H1 (cell line): ENCODE results near the gene CTRL. TPM values are rescaled to one million over a fixed set of nuclear protein-coding genes. Genes with fewer than 3 reads are reported as not detected.
A peak's percentile ranks its signal among the peaks of the same experiment; 100 is the strongest.

Experiments used
- CTCF ChIA-PET: fragments of 300-600 bp; sonication (Branson Sonifier 250); formaldehyde crosslinking; loops from one replicate; lab custom pipeline; 2021; ENCODE audit not compliant: partially characterized antibody; lab: Charles Lee
- POLR2A ChIA-PET: fragments of 300-600 bp; sonication (Branson Sonifier 250); formaldehyde crosslinking; loops from one replicate; lab custom pipeline; 2021; ENCODE audit warnings: inconsistent platforms; ENCODE audit not compliant: partially characterized antibody; lab: Charles Lee
- DNase-seq, 2 experiments: peaks; one replicate each; pipeline versions ENCODE4 v3.0.0 to v3.0.0-alpha.2; 2010 to 2022; ENCODE audit warnings: low spot score in 2 of 2, low read depth in 1 of 2, mixed read lengths in 1 of 2
- FAIRE-seq: peaks from 2 replicates; lab custom pipeline; 2011; peaks lifted over from hg19 to GRCh38; lab: Jason Lieb, UNC
- H2AFZ ChIP-seq: 2 replicates; pipeline ENCODE4 v1.8.1; 2012; ENCODE audit warnings: low read length, inconsistent platforms
- H2AK5ac ChIP-seq: 2 replicates; pipeline ENCODE4 v1.6.1; 2013; ENCODE audit warnings: low read depth, low read length
- H2BK120ac ChIP-seq: replicated peaks from 2 replicates; pipeline ENCODE3; 2013; ENCODE audit warnings: low read depth, low read length, inconsistent platforms
- H2BK12ac ChIP-seq: 2 replicates; pipeline ENCODE4 v1.6.1; 2013; ENCODE audit warnings: low read depth, low read length
- H2BK15ac ChIP-seq: 2 replicates; pipeline ENCODE4 v1.6.1; 2013; ENCODE audit warnings: low read length
- H2BK20ac ChIP-seq: 2 replicates; pipeline ENCODE4 v1.6.1; 2013; ENCODE audit warnings: low read length
- H2BK5ac ChIP-seq: 2 replicates; pipeline ENCODE4 v1.6.1; 2013; ENCODE audit warnings: low read depth, low read length
- H3K14ac ChIP-seq: 2 replicates; pipeline ENCODE4 v1.6.1; 2013; ENCODE audit warnings: inconsistent platforms; ENCODE audit not compliant: insufficient read length
- H3K18ac ChIP-seq: 2 replicates; pipeline ENCODE4 v1.6.1; 2013; ENCODE audit warnings: low read length; ENCODE audit errors: extremely low read depth
- H3K23ac ChIP-seq: 2 replicates; pipeline ENCODE4 v1.6.1; 2013; ENCODE audit warnings: inconsistent platforms; ENCODE audit not compliant: insufficient read length
- H3K23me2 ChIP-seq: 2 replicates; pipeline ENCODE4 v1.6.1; 2013; ENCODE audit warnings: low read depth, low read length
- H3K27ac ChIP-seq: 2 replicates; pipeline ENCODE4 v1.6.1; 2011; ENCODE audit warnings: low read depth, low read length, inconsistent platforms
- H3K27me3 ChIP-seq, 4 experiments: replicated peaks in 1 of 4; 1 replicate in 1 of 4; 2 replicates in 3 of 4; pipeline versions ENCODE4 v1.6.1 to v1.8.1; 2011 to 2013; ENCODE audit warnings: low read length in 3 of 4, mild to moderate bottlenecking in 3 of 4, inconsistent platforms in 2 of 4, mixed read lengths in 2 of 4, moderate library complexity in 1 of 4; ENCODE audit not compliant: control insufficient read depth in 3 of 4, insufficient read depth in 3 of 4; ENCODE audit errors: extremely low read depth in 1 of 4
- H3K36me3 ChIP-seq, 4 experiments: 2 replicates each; pipeline versions ENCODE4 v1.6.1 to v1.8.1; 2011 to 2013; ENCODE audit warnings: mild to moderate bottlenecking in 4 of 4, low read length in 3 of 4, moderate library complexity in 2 of 4, control low read depth in 1 of 4, inconsistent platforms in 1 of 4; ENCODE audit not compliant: insufficient read depth in 4 of 4, control insufficient read depth in 2 of 4
- H3K4ac ChIP-seq: replicated peaks from 2 replicates; pipeline ENCODE3; 2013; ENCODE audit warnings: low read length, low read depth, mixed read lengths, inconsistent platforms; ENCODE audit not compliant: insufficient read length
- H3K4me1 ChIP-seq, 4 experiments: replicated peaks in 1 of 4; 1 replicate in 1 of 4; 2 replicates in 3 of 4; pipeline versions ENCODE4 v1.6.1 to v1.8.1; 2011 to 2013; ENCODE audit warnings: low read length in 3 of 4, inconsistent platforms in 2 of 4, mixed read lengths in 1 of 4; ENCODE audit not compliant: insufficient read depth in 4 of 4, control insufficient read depth in 3 of 4
- H3K4me2 ChIP-seq, 2 experiments: 2 replicates each; pipeline versions ENCODE4 v1.6.1 to v1.8.1; 2011 to 2013; ENCODE audit warnings: low read depth in 2 of 2, low read length in 2 of 2, control low read depth in 1 of 2, inconsistent platforms in 1 of 2, mild to moderate bottlenecking in 1 of 2; ENCODE audit not compliant: insufficient read depth in 1 of 2
- H3K4me3 ChIP-seq, 4 experiments: fragments of 200-600, 300-600 bp in 1 of 4; sonication (generic), shearing (Covaris generic), sonication (Bioruptor Twin) in 1 of 4; 2 replicates each; pipeline versions ENCODE4 v1.5.1 to v1.8.1; 2011 to 2016; ENCODE audit warnings: low read length in 4 of 4, low read depth in 3 of 4, control low read depth in 2 of 4, inconsistent platforms in 2 of 4, mild to moderate bottlenecking in 2 of 4, mixed read lengths in 1 of 4, moderate library complexity in 1 of 4; ENCODE audit not compliant: insufficient read depth in 2 of 4; ENCODE audit errors: extremely low read depth in 1 of 4
- H3K56ac ChIP-seq: replicated peaks from 2 replicates; pipeline ENCODE3; 2013; ENCODE audit warnings: low read depth, mild to moderate bottlenecking, mixed read lengths, low read length, inconsistent platforms; ENCODE audit not compliant: insufficient read length
- H3K79me1 ChIP-seq: 2 replicates; pipeline ENCODE4 v1.6.1; 2013; ENCODE audit warnings: low read depth, low read length, control low read depth
- H3K79me2 ChIP-seq, 2 experiments: 2 replicates each; pipeline versions ENCODE4 v1.6.1 to v1.8.1; 2012 to 2013; ENCODE audit warnings: low read length in 2 of 2, mild to moderate bottlenecking in 2 of 2, inconsistent platforms in 1 of 2; ENCODE audit not compliant: insufficient read depth in 2 of 2, control insufficient read depth in 1 of 2
- H3K9ac ChIP-seq, 4 experiments: replicated peaks in 1 of 4; 1 replicate in 1 of 4; 2 replicates in 3 of 4; pipeline versions ENCODE4 v1.6.1 to v1.8.1; 2011 to 2013; ENCODE audit warnings: low read depth in 3 of 4, low read length in 3 of 4, control low read depth in 2 of 4, mild to moderate bottlenecking in 2 of 4, moderate library complexity in 2 of 4, inconsistent platforms in 1 of 4; ENCODE audit errors: extremely low read depth in 1 of 4
- H3K9me3 ChIP-seq, 2 experiments: 2 replicates each; pipeline versions ENCODE4 v1.6.1 to v1.8.1; 2012 to 2013; ENCODE audit warnings: mild to moderate bottlenecking in 2 of 2, moderate library complexity in 2 of 2, control low read depth in 1 of 2, inconsistent platforms in 1 of 2, low read depth in 1 of 2, low read length in 1 of 2, mixed read lengths in 1 of 2; ENCODE audit not compliant: insufficient read depth in 2 of 2
- H4K20me1 ChIP-seq, 2 experiments: replicated peaks in 1 of 2; 2 replicates each; pipeline versions ENCODE3 to v1.8.1; 2011 to 2013; ENCODE audit warnings: inconsistent platforms in 2 of 2, low read length in 2 of 2, mild to moderate bottlenecking in 1 of 2; ENCODE audit not compliant: insufficient read depth in 2 of 2, control insufficient read depth in 1 of 2
- H4K5ac ChIP-seq: 2 replicates; pipeline ENCODE4 v1.6.1; 2013; ENCODE audit warnings: low read length, low read depth, mixed read lengths, inconsistent platforms; ENCODE audit not compliant: insufficient read length
- H4K8ac ChIP-seq: 2 replicates; pipeline ENCODE4 v1.8.0; 2013; ENCODE audit warnings: mild to moderate bottlenecking, moderate library complexity, low read length, inconsistent platforms; ENCODE audit not compliant: insufficient read depth; ENCODE audit errors: extremely low read depth
- H4K91ac ChIP-seq: replicated peaks from 2 replicates; pipeline ENCODE3; 2013; ENCODE audit warnings: low read length, mixed read lengths, inconsistent platforms; ENCODE audit not compliant: insufficient read length
- CREB1 ChIP-seq: IDR thresholded peaks from 2 replicates; pipeline ENCODE4 v1.6.1; 2012; ENCODE audit warnings: inconsistent platforms
- JUN ChIP-seq: IDR thresholded peaks from 2 replicates; pipeline ENCODE4 v1.6.1; 2011; ENCODE audit warnings: low read depth, mild to moderate bottlenecking, improper control_type of control experiment, low read length
- NANOG ChIP-seq: IDR thresholded peaks from 2 replicates; pipeline ENCODE4 v1.6.1; 2011; ENCODE audit warnings: low read length, low read depth, mild to moderate bottlenecking, inconsistent platforms; ENCODE audit not compliant: insufficient read depth, poor library complexity, severe bottlenecking
- NRF1 ChIP-seq: IDR thresholded peaks from 2 replicates; pipeline ENCODE4 v1.6.1; 2011; ENCODE audit warnings: mild to moderate bottlenecking, low read depth, low read length, improper control_type of control experiment
- RNF2 ChIP-seq: fragments of 200-900, 300-1000 bp; sonication (generic); IDR thresholded peaks from 2 replicates; pipeline ENCODE4 v1.7.1; 2016; ENCODE audit warnings: borderline replicate concordance, low read depth, mild to moderate bottlenecking, antibody characterized with exemption, low read length; ENCODE audit not compliant: poor library complexity, severe bottlenecking; ENCODE audit errors: missing control alignments
- SIX5 ChIP-seq: IDR thresholded peaks from 2 replicates; pipeline ENCODE4 v1.6.1; 2011; ENCODE audit warnings: mild to moderate bottlenecking, low read depth, low read length
- SP2 ChIP-seq: IDR thresholded peaks from 2 replicates; pipeline ENCODE4 v1.6.1; 2012; ENCODE audit warnings: mild to moderate bottlenecking, low read length, inconsistent platforms
- SP4 ChIP-seq: IDR thresholded peaks from 2 replicates; pipeline ENCODE4 v1.6.1; 2012; ENCODE audit warnings: low read length, inconsistent platforms
- SRF ChIP-seq: IDR thresholded peaks from 2 replicates; pipeline ENCODE4 v1.6.1; 2011; ENCODE audit warnings: mild to moderate bottlenecking, low read depth, low read length, moderate library complexity
- TCF12 ChIP-seq: IDR thresholded peaks from 2 replicates; pipeline ENCODE4 v1.6.1; 2011; ENCODE audit warnings: low read depth, mild to moderate bottlenecking, low read length
- WGBS, 2 experiments: shearing (Covaris generic) in 1 of 2; methylation state at CpG; one replicate each; pipeline versions ENCODE4 v1.1.6 to v1.1.7; 2013 to 2015; ENCODE audit warnings: low lambda C conversion rate in 2 of 2, mixed read lengths in 2 of 2, inconsistent platforms in 1 of 2, low coverage in 1 of 2, missing lambda C conversion rate in 1 of 2; ENCODE audit not compliant: insufficient replicate concordance in 2 of 2, insufficient coverage in 1 of 2, insufficient read length in 1 of 2; ENCODE audit errors: extremely low coverage in 1 of 2, missing lambda C conversion rate in 1 of 2; 5-methylcytosine and 5-hydroxymethylcytosine counted together
- polyA plus RNA-seq, 7 experiments: library from polyadenylated mRNA; depleted of rRNA in 3 of 7; stranded (reverse) in 5 of 7; unstranded in 2 of 7; fragments of >200 nt in 5 of 7; fragments of 200-250 nt in 2 of 7; gene quantifications; 1 replicate in 5 of 7; 2 replicates in 1 of 7; 4 replicates in 1 of 7; pipeline versions ENCODE4 v1.2.1 to v1.2.3, GENCODE V29; 2011 to 2013; ENCODE audit warnings: missing spikeins in 2 of 7, mixed read lengths in 2 of 7
- total RNA-seq: library from RNA; stranded (reverse); fragmentation: NEBNext Ultra II Directional; extraction: Animal tissue kit (Norgen Biotek cat#: 25700); gene quantifications from 2 replicates; pipeline ENCODE4 v1.2.1, GENCODE V29; 2021
- TF ChIP-seq, protein P1 (sequence below): IDR thresholded peaks from 2 replicates; pipeline ENCODE4 v1.6.1; 2011; ENCODE audit warnings: low read depth, mild to moderate bottlenecking, low read length; ENCODE audit not compliant: insufficient read depth

The CTRL gene
- total and polyA plus RNA-seq, 2 of the 8 experiments (the other 6 are each of a cell fraction or from before 2014, with no cell fraction given), result 1.7 to 4.2 TPM

GRCh38 chr16:67967183-67967957 is 35.7 kb upstream of the CTRL start:
- H2BK5ac ChIP-seq, result peak overlapping the region; percentile 90; the same call in 1 of the 2 replicates
- no peak overlapping the region for H3K14ac ChIP-seq
- H3K9ac ChIP-seq, result peak overlapping the region; percentile 14 to 68 (median 50); a peak in 5 of 7 replicates
- DNase-seq (no peak), FAIRE-seq (no peak)
- no peak overlapping the region for H3K56ac ChIP-seq
- no peaks in the 10 kb centered on the region for H3K9me3 ChIP-seq
- peaks cover 0 to 21% of the 10 kb centered on the region in 2 experiments for H4K20me1 ChIP-seq
- 0 out of 2 replicates have a peak overlapping the region, but pooled peaks have one; percentile 32 for H3K18ac ChIP-seq
- 39% methylated on average over 18 of the region's 18 CpGs; no CpG with 5 or more reads in 1 of the 2 experiments for WGBS, 2 experiments
- H3K27ac ChIP-seq, result no peak overlapping the region
- H3K4me2 ChIP-seq, result peak overlapping the region; percentile 75 to 77
- H2AFZ ChIP-seq, result no peak overlapping the region
- H2AK5ac ChIP-seq, result peak overlapping the region; percentile 71
- H4K8ac ChIP-seq, result no peak overlapping the region
- POLR2A ChIA-PET, result interaction anchor here (0.7 to 3.9 kb wide), 10 partner anchors 10 to 270 kb away, joined by 3 to 26 read pairs (median 5); partner anchors contain the start of genes DDX28, DUS2 and PSMB10
- H2BK120ac ChIP-seq, result no peak overlapping the region
- H2BK20ac ChIP-seq, result no peak overlapping the region
- no peak overlapping the region for H4K5ac ChIP-seq
- no peak overlapping the region for H3K23ac ChIP-seq
- H3K27me3 ChIP-seq, result no peaks in the 10 kb centered on the region
- CTCF ChIA-PET, result interaction anchor here (0.8 to 10.9 kb wide), 5 partner anchors 13 to 110 kb away, joined by 3 to 90 read pairs (median 7); partner anchors contain the start of genes DPEP3 and LCAT
- peak overlapping the region; percentile 48 to 67 (median 64) for H3K4me3 ChIP-seq
- peaks cover 7% of the 10 kb centered on the region; the same call in 1 of the 2 replicates for H3K23me2 ChIP-seq
- peaks cover 0 to 4% (median 1%) of the 10 kb centered on the region in 4 experiments; a peak in 2 of 8 replicates for H3K36me3 ChIP-seq
- peaks cover 6 to 25% (median 19%) of the 10 kb centered on the region in 4 experiments for H3K4me1 ChIP-seq
- H2BK15ac ChIP-seq, result 0 out of 2 replicates have a peak overlapping the region, but pooled peaks have one; percentile 12
- no peak overlapping the region for H4K91ac ChIP-seq
- H3K79me1 ChIP-seq, result peaks cover 20% of the 10 kb centered on the region; the same call in 1 of the 2 replicates
- peaks cover 0 to 4% of the 10 kb centered on the region in 2 experiments; a peak in 2 of 4 replicates for H3K79me2 ChIP-seq
- no peak overlapping the region for H3K4ac ChIP-seq
- peak overlapping the region; percentile 70; the same call in 1 of the 2 replicates for H2BK12ac ChIP-seq
- TF ChIP-seq CREB1 (no peak), NANOG (no peak), JUN (no peak), SP4 (no peak), SP2 (no peak), SRF (no peak), RNF2 (no peak), TCF12 (no peak), NRF1 (no peak), SIX5 (no peak)
- TF ChIP-seq, protein P1, sequence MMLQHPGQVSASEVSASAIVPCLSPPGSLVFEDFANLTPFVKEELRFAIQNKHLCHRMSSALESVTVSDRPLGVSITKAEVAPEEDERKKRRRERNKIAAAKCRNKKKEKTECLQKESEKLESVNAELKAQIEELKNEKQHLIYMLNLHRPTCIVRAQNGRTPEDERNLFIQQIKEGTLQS, result no peak
